HepG2 (cell line): Measurements from ENCODE around the gene GOSR1. TPM values are rescaled to one million over a fixed set of nuclear protein-coding genes. Genes with fewer than 3 reads are reported as not detected.

Experiments
- HDAC2 ChIP-seq: sonication (generic); formaldehyde crosslinking; IDR thresholded peaks from 2 replicates; pipeline ENCODE4 v1.4.0; 2020; ENCODE audit warnings: missing genetic modification reagents
- PITX1 ChIP-seq: sonication (generic); formaldehyde crosslinking; IDR thresholded peaks from 2 replicates; pipeline ENCODE4 v1.5.1; 2020; ENCODE audit warnings: mild to moderate bottlenecking, missing genetic modification reagents
- RBM22 ChIP-seq: fragments of 200-400 bp; formaldehyde crosslinking; optimal IDR thresholded peaks from 2 replicates; pipeline ENCODE3; 2017; ENCODE audit warnings: mild to moderate bottlenecking, low read length, moderate library complexity
- RCOR2 ChIP-seq: IDR thresholded peaks from 2 replicates; pipeline ENCODE4 v1.6.1; 2016; ENCODE audit warnings: missing biosample characterization, missing genetic modification reagents
- SIX4 ChIP-seq: sonication (generic); formaldehyde crosslinking; IDR thresholded peaks from 2 replicates; pipeline ENCODE4 v1.4.0; 2020; ENCODE audit warnings: missing genetic modification reagents
- SNAPC2 ChIP-seq: sonication (generic); formaldehyde crosslinking; IDR thresholded peaks from 2 replicates; pipeline ENCODE4 v1.8.1; 2022; ENCODE audit warnings: mild to moderate bottlenecking, missing genetic modification reagents
- SP1 ChIP-seq, 2 experiments: fragments of 450-650 bp in 1 of 2; sonication (generic) in 1 of 2; formaldehyde crosslinking in 1 of 2; IDR thresholded peaks; 2 replicates each; pipeline versions ENCODE4 v1.4.0 to v1.6.1; 2016 to 2020; ENCODE audit warnings: missing genetic modification reagents in 1 of 2
- TGIF2 ChIP-seq: IDR thresholded peaks from 2 replicates; pipeline ENCODE4 v1.6.1; 2016; ENCODE audit warnings: control low read depth, missing compliant biosample characterization
- ZMYM2 ChIP-seq: sonication (generic); formaldehyde crosslinking; IDR thresholded peaks from 2 replicates; pipeline ENCODE4 v1.8.0; 2022; ENCODE audit warnings: mild to moderate bottlenecking, missing genetic modification reagents
- ZNF644 ChIP-seq: IDR thresholded peaks from 2 replicates; pipeline ENCODE4 v1.6.1; 2016; ENCODE audit warnings: low read depth
- polyA plus RNA-seq, 8 experiments: library from polyadenylated mRNA; depleted of rRNA in 3 of 8; stranded (reverse) in 7 of 8; unstranded in 1 of 8; fragments of >200 nt; fragmentation: Illumina TruSeq in 4 of 8; extraction: Trizol in 4 of 8; gene quantifications; 2 replicates each; pipeline versions ENCODE4 v1.2.1 to v1.2.3, GENCODE V29; 2011 to 2016; ENCODE audit warnings: low read depth in 4 of 8, missing spikeins in 1 of 8, mixed read lengths in 1 of 8; ENCODE audit not compliant: insufficient read depth in 1 of 8
- total RNA-seq, 5 experiments: library from RNA; depleted of rRNA; stranded (reverse); fragments of >200 nt; fragmentation: Illumina TruSeq; extraction: Trizol; gene quantifications; 2 replicates each; pipeline ENCODE4 v1.2.3, GENCODE V29; 2016; ENCODE audit warnings: low read depth in 1 of 5
- TF ChIP-seq, protein P1 (sequence below): sonication (generic); formaldehyde crosslinking; IDR thresholded peaks from 2 replicates; pipeline ENCODE4 v1.4.0; 2020; ENCODE audit warnings: low read depth, missing genetic modification reagents
- TF ChIP-seq, protein P2 (sequence below): sonication (generic); formaldehyde crosslinking; IDR thresholded peaks from 2 replicates; pipeline ENCODE4 v1.5.1; 2020; ENCODE audit warnings: mild to moderate bottlenecking, missing genetic modification reagents, borderline replicate concordance
- TF ChIP-seq, protein P3 (sequence below): sonication (generic); formaldehyde crosslinking; IDR thresholded peaks from 2 replicates; pipeline ENCODE4 v1.4.0; 2020; ENCODE audit warnings: missing genetic modification reagents, borderline replicate concordance
- TF ChIP-seq, protein P4 (sequence below): sonication (generic); formaldehyde crosslinking; IDR thresholded peaks from 2 replicates; pipeline ENCODE4 v1.4.0; 2020; ENCODE audit warnings: missing genetic modification reagents

The GOSR1 gene
- total and polyA plus RNA-seq, 2 of the 13 experiments (the other 11 are each of a cell fraction or from before 2014, with no cell fraction given) = 15.8 to 37.0 TPM

DNA sequence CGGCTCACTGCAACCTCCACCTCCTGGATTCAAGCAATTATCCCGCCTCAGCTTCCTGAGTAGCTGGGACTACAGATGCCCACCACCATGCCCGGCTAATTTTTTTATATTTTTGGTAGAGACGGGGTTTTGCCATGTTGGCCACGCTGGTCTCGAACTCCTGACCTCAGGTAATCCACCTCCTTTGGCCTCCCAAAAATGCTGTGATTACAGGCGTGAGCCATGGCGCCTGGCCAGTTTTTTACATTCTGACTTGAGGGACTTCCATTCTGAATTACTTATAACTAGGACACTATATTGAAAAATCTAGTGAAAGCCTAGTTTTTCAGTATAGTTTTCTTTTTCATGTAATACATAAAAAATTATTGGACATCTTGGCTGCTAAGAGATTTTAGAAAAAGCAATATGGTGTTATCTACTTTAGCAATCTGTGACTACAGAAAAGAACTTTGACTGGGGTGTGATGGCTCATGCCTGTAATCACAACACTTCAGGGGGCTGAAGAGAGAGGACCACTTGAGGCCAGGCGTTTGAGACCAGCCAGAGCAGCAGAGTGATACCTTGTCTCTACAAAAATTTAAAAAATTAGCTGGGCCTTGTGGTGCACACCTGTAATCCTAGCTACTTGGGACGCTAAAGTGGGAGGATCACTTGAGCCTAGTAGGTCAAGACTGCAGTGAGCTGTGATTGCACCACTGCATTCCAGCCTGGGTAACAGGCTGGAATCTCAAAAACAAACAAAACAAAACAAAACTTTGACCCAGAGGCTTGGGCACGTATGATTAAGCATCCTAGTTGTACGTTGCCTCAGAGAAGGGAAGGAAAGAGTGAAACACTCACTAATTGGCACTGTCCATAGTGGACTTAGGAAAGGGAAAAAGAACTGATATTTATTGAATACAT, 26.8 kb upstream of the GOSR1 start (continued):
- TF ChIP-seq, protein P1, sequence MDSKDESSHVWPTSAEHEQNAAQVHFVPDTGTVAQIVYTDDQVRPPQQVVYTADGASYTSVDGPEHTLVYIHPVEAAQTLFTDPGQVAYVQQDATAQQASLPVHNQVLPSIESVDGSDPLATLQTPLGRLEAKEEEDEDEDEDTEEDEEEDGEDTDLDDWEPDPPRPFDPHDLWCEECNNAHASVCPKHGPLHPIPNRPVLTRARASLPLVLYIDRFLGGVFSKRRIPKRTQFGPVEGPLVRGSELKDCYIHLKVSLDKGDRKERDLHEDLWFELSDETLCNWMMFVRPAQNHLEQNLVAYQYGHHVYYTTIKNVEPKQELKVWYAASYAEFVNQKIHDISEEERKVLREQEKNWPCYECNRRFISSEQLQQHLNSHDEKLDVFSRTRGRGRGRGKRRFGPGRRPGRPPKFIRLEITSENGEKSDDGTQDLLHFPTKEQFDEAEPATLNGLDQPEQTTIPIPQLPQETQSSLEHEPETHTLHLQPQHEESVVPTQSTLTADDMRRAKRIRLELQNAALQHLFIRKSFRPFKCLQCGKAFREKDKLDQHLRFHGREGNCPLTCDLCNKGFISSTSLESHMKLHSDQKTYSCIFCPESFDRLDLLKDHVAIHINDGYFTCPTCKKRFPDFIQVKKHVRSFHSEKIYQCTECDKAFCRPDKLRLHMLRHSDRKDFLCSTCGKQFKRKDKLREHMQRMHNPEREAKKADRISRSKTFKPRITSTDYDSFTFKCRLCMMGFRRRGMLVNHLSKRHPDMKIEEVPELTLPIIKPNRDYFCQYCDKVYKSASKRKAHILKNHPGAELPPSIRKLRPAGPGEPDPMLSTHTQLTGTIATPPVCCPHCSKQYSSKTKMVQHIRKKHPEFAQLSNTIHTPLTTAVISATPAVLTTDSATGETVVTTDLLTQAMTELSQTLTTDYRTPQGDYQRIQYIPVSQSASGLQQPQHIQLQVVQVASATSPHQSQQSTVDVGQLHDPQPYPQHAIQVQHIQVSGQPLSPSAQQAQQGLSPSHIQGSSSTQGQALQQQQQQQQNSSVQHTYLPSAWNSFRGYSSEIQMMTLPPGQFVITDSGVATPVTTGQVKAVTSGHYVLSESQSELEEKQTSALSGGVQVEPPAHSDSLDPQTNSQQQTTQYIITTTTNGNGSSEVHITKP = peak; percentile 59; the same call in 1 of the 2 replicates
- peak; percentile 22 for TF ChIP-seq RBM22
- TF ChIP-seq SP1 (IDR thresholded peaks at IDR 0.05) = no peak
- peak; percentile 47; the same call in 1 of the 2 replicates for TF ChIP-seq SP1 (CRISPR knock-in tag; IDR thresholded peaks at IDR 0.05)
- TF ChIP-seq RCOR2 (CRISPR knock-in tag) = peak; percentile 88
- TF ChIP-seq, protein P2, sequence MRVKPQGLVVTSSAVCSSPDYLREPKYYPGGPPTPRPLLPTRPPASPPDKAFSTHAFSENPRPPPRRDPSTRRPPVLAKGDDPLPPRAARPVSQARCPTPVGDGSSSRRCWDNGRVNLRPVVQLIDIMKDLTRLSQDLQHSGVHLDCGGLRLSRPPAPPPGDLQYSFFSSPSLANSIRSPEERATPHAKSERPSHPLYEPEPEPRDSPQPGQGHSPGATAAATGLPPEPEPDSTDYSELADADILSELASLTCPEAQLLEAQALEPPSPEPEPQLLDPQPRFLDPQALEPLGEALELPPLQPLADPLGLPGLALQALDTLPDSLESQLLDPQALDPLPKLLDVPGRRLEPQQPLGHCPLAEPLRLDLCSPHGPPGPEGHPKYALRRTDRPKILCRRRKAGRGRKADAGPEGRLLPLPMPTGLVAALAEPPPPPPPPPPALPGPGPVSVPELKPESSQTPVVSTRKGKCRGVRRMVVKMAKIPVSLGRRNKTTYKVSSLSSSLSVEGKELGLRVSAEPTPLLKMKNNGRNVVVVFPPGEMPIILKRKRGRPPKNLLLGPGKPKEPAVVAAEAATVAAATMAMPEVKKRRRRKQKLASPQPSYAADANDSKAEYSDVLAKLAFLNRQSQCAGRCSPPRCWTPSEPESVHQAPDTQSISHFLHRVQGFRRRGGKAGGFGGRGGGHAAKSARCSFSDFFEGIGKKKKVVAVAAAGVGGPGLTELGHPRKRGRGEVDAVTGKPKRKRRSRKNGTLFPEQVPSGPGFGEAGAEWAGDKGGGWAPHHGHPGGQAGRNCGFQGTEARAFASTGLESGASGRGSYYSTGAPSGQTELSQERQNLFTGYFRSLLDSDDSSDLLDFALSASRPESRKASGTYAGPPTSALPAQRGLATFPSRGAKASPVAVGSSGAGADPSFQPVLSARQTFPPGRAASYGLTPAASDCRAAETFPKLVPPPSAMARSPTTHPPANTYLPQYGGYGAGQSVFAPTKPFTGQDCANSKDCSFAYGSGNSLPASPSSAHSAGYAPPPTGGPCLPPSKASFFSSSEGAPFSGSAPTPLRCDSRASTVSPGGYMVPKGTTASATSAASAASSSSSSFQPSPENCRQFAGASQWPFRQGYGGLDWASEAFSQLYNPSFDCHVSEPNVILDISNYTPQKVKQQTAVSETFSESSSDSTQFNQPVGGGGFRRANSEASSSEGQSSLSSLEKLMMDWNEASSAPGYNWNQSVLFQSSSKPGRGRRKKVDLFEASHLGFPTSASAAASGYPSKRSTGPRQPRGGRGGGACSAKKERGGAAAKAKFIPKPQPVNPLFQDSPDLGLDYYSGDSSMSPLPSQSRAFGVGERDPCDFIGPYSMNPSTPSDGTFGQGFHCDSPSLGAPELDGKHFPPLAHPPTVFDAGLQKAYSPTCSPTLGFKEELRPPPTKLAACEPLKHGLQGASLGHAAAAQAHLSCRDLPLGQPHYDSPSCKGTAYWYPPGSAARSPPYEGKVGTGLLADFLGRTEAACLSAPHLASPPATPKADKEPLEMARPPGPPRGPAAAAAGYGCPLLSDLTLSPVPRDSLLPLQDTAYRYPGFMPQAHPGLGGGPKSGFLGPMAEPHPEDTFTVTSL (CRISPR knock-in tag) = peak; percentile 87
- peak; percentile 78; the same call in 1 of the 2 replicates for TF ChIP-seq PITX1 (CRISPR knock-in tag)
- TF ChIP-seq HDAC2 = peak; percentile 94
- TF ChIP-seq, protein P3, sequence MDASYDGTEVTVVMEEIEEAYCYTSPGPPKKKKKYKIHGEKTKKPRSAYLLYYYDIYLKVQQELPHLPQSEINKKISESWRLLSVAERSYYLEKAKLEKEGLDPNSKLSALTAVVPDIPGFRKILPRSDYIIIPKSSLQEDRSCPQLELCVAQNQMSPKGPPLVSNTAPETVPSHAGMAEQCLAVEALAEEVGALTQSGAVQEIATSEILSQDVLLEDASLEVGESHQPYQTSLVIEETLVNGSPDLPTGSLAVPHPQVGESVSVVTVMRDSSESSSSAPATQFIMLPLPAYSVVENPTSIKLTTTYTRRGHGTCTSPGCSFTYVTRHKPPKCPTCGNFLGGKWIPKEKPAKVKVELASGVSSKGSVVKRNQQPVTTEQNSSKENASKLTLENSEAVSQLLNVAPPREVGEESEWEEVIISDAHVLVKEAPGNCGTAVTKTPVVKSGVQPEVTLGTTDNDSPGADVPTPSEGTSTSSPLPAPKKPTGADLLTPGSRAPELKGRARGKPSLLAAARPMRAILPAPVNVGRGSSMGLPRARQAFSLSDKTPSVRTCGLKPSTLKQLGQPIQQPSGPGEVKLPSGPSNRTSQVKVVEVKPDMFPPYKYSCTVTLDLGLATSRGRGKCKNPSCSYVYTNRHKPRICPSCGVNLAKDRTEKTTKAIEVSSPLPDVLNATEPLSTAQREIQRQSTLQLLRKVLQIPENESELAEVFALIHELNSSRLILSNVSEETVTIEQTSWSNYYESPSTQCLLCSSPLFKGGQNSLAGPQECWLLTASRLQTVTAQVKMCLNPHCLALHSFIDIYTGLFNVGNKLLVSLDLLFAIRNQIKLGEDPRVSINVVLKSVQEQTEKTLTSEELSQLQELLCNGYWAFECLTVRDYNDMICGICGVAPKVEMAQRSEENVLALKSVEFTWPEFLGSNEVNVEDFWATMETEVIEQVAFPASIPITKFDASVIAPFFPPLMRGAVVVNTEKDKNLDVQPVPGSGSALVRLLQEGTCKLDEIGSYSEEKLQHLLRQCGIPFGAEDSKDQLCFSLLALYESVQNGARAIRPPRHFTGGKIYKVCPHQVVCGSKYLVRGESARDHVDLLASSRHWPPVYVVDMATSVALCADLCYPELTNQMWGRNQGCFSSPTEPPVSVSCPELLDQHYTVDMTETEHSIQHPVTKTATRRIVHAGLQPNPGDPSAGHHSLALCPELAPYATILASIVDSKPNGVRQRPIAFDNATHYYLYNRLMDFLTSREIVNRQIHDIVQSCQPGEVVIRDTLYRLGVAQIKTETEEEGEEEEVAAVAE (CRISPR knock-in tag) = peak; percentile 79
- TF ChIP-seq ZNF644 = peak; percentile 93
- TF ChIP-seq SIX4 (CRISPR knock-in tag) = peak; percentile 53; the same call in 1 of the 2 replicates
- TF ChIP-seq, protein P4, sequence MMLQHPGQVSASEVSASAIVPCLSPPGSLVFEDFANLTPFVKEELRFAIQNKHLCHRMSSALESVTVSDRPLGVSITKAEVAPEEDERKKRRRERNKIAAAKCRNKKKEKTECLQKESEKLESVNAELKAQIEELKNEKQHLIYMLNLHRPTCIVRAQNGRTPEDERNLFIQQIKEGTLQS = peak; percentile 81
- 0 out of 2 replicates have a peak, but pooled peaks have one; percentile 22 for TF ChIP-seq SNAPC2 (CRISPR knock-in tag)
- TF ChIP-seq TGIF2 (CRISPR knock-in tag) = peak; percentile 45; the same call in 1 of the 2 replicates
- peak; percentile 85 for TF ChIP-seq ZMYM2 (CRISPR knock-in tag)
